Measurements from ENCODE around the gene CREG2. TPM values are rescaled to one million over a fixed set of nuclear protein-coding genes. Genes with fewer than 3 reads are reported as not detected.

The CREG2 gene, protein sequence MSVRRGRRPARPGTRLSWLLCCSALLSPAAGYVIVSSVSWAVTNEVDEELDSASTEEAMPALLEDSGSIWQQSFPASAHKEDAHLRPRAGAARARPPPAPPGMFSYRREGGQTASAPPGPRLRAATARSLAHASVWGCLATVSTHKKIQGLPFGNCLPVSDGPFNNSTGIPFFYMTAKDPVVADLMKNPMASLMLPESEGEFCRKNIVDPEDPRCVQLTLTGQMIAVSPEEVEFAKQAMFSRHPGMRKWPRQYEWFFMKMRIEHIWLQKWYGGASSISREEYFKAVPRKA
- total RNA-seq, result 1 to 10 TPM in 1 of 2 experiments, under 1 TPM in 1; 0.43 to 1.1 TPM

DNA sequence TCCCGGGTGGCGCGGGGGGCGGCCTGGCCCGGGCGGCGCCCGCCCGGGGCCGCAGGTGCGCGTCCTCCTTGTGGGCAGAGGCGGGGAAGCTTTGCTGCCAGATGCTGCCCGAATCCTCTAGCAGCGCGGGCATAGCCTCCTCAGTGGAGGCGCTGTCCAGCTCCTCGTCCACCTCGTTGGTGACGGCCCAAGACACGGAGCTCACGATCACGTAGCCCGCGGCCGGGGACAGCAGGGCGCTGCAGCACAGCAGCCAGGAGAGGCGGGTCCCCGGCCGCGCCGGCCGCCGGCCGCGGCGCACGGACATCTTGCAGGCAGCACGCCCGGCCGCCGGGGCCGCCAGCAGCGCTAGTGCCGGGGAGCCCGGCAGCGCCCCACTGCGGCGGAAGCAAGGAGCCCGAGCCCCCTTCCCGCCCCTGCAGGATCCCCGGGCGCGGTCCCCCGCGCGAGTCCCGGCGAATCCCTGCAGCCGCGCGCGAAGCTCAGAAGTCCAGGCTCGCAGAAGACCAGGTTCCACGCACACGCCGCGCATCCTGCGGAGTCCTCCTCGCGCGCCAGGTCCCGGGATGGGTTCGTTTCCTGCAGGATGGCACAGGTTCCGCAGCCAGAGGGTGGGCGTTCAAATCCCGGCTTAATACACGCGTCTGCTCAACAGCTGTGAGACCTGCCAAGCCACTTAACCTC lies at the start of gene CREG2:
CREG2 (minus strand) TSS at position 353 of the 684 bp plus-strand sequence; CDS start at position 307, 46 bp downstream.

DNA sequence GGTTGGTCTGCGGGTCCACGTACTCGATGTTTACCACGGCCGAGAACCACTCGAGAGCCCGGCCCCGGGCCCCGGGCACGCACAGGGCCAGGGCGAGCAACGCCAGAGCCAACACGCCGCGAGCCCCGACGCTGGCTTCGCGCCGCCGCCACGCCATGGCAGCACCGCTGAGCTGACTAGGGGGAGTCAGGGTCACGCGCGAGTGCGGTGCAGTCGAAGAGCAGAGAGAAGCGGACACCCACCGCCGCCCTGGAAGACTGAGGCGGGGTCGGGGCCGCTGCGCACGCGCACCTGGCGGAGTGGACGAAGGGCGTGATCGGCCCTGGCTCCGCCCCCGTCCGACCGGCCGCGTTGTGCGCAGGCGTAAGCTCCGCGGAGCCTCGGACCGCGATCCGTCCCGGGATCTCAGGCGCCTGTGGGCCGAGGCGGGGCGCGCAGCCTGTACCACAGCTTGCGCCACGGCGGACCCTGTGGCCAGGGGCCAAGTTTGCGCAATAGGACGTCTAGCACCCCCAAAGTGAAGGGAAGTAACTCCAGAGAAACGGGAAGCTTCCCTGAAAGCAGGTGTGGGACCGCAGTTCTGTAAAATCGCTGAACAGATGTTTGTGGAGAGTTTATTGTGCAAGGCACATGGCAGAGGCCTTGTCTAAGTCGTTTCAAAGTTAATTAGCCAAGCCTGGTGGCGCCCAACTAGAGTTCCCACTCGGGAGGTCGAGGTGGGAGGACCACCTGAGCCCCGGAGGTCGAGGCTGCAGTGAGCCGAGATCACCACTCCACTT lies 78.7 kb downstream of the CREG2 start, which contains the start of gene RNF149:
RNF149 (minus strand) TSS at position 270 of the 779 bp plus-strand sequence; CDS start at position 157, 113 bp downstream.

Small RNA genes lying within 50 kb of the gene (microRNA-seq; reads per million reads assigned to microRNA genes)
- 2.7 reads per million, percentile 12 among the genes with 10 or more reads in this experiment for gene MIR5696 (ENCODE audit: borderline microRNAs expressed, borderline replicate concordance)

Other genes starting within 250 kb of the CREG2 start
- gene TBC1D8, start 236.1 kb downstream of the CREG2 start, total RNA-seq, result under 1 TPM; 0.58 to 0.67 TPM
- 10 to 100 TPM; 61.2 to 62.6 TPM for gene CNOT11, start 134.6 kb downstream of the CREG2 start, total RNA-seq
- 100 to 1,000 TPM; 105 to 107 TPM for gene RNF149, start 78.8 kb downstream of the CREG2 start, total RNA-seq
- 1 to 10 TPM in 1 of 2 experiments, under 1 TPM in 1; 0.73 to 1.0 TPM for gene RFX8, start 87.6 kb upstream of the CREG2 start, total RNA-seq

All from activated naive CD4-positive, alpha-beta T cell treated with anti-CD3 and anti-CD28 coated beads, Interleukin-2, amount 10 ng/mL, durations not matched to agents 5 hours and 36 hours (primary cell).